Activated CD4-positive, alpha-beta T cell treated with anti-CD3 and anti-CD28 coated beads, Interleukin-2, Interleukin-6, amounts not matched to agents 100 ng/mL and 50 ng/mL, durations not matched to agents 16 hours and 8 hours (primary cell): ENCODE results near the gene C1QTNF5.

Experiments used
- DNase-seq: peaks from one replicate; pipeline ENCODE4 v3.0.0-alpha.2; 2020

C1QTNF5 gene

DNA sequence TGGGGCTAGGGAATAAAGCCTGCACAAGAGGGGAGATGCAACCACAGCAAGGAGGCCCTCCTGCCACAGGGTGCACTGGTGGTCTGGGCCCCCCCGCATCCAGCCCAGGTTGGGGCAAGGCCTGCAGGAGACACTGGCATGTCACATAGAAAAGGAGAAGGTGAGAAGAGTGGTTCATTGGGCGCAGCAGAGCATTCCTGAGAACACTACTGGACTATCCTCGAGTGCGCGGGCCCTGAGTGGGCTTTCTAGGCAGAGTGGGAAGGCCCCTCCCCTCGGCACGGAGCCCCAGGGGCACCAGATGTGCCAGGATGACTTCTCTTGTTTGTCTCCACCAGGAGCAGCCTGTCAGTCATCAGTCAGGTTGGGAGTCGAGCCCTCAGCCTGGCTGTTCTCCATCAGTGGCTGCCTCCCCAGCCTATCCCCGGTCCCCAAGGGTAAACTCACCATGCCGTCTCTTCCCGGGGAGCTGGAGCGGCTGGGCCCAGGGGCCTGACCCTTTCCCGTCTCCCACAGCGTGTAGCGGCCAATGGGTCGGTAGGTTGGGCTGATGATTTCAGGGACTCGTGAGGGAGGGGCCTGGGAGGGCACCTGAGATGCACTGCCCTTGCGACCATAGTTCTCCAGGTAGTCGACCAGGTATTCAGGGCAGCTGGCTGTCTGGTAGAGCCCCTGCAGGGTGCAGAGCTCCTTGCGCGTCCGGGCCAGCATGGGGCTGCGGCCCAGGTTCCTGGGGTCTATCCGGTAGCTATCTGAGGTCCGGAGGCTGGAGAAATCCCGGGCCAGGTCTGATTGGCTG is 31.8 kb upstream of the C1QTNF5 start:
- no peak for DNase-seq

DNA sequence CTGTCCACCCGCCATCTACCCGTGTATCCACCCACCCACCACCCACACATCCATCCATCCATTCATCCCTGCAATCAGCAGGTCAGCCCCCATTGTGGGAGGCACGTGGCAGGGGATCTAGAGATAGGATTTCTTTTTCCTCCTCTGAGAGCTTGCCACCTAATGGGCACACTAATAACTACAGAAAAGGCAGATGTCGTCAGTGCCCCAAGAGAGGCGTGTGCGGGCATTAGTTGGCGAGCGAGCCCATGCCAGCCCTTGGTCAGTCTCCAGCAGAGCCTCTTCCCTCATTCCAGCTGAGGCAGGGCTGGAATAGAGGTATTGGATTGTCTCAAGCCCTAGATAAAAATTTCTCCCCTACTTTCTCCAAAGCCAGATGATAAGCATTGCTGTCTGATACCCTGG is 31.1 kb upstream of the C1QTNF5 start:
- DNase-seq, result no peak

DNA sequence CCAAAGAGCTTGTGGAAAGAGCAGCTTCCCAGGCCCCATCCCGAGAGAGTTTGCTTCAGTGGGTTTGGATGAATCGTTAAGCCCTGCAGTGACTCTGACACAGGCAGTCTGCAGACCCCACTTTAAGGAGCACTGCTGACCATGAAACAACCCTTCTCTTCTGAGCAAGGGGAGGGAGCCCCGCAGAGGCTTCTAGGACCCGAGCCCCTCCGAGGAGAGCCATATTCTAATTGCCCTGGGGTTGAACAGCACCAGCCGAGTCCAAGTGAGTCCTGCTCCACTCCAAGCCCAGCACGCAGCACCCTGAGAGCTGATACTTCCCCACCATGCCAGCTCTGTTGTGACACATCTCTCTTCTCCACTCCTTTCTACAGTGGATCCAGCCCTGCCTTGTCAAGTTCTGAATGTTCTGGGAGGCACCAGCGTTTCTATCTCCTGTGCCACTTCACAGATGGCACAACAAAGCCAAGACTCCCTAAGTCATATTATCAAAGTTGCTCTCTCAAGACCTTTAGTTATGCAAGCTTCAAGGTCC is 30.5 kb upstream of the C1QTNF5 start:
- DNase-seq, result no peak

DNA sequence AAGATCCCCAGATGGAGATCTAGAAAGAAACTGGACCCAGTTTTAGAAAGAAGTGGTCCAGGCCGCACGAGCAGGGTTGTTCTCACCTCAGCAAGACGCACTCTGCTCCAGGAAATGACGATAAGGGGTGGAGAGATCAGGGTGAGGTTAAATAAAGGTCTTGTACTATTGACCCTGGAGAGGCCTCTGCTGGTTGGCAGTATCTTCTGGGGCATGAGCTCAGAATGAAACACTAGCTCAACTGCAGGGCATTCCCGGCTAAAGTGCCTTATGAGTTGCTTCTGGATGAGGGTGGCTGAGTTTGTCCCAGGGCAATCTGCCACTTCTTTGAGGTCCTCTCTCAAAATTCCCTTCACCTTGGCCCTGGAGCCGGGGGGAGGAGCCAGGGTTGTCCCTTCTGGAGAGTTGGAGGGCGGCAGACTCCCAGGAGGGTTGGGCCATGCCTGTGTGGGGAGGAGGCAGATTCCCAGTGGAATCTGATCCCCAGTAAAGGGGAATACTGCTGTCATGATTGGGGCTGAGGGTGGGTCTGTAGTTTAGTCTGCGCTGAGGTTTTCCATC is 29.9 kb upstream of the C1QTNF5 start:
- DNase-seq, result no peak

DNA sequence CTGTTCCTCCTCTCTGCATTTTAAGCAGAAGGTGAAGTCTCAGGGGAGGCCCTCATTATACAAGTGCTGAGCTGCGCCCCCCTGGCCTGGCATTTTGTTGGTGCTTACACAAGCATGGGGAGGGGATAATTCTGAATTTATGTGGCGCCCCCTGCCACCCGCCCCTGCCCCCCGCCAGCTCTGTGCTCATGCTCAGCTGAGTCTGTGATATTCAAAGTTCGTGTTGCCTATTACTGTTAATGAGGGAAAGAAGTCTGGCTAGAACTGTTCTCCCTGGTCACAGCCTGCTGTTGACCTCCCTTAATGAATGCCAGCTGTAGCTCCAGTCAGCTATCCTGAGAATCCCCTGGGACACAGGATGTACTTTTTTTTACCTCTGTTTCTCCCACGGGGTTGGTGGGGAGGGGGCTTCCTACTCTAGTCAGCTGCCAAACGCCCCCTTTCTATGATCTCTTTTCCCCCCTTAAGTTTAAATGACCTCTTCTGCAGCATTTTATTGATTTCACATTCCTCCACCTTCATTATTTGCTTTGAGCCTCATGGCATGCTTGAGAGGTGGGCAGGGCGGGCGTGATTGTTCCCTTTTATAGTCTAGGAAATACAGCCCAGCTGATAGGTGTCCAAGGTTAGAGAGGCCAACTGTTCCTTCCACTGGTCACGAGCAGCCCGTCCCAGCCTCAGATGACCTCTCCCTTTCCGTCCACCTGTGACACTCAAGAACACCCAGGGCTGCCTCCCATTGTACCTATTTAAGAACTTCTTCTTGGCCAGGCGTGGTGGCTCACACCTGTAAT is 28.6 kb upstream of the C1QTNF5 start:
- no peak for DNase-seq

DNA sequence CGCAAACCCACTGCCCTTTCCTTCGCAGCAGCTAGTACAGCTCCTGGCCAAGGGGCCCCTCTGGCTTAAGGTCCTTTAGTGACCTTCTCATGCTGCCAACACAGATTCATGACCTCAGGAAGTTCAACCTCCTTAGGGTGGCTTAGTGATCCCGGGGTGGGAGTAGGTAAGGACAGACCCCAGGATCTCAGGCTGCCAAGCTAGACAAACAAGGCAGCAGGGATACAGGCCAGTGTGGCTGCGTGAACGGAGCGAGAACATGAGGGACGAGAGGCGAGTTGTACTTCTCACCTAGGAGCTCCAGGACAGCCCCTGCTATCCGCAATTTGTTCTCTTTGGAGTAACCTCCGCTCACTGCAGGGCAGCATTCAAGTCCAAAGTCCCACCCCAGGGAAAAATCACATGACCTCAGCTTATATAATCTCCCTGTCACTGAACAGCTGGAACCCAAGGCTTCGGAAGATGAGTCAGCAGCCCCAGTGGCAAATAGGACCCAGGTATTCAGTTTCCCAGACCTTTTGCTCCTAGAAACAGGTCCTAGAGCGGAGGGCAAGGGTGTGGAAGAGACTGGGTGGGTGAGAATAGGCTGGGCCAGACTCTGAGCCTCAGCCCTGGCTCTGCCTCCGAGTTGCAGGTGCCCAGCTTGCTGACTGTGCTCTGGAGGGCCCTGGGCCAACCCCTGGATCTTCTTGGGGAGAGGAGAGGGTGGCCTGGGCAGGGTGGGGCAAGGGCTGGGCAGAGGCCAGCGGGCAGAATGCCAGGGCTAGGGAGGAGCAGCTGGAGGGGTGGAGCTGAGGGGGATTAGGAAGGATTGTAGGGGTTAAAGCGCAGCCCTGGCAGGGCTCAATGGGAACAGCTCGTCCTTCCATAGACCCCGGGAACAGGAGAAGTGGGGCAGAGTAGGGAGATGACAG is 27.7 kb upstream of the C1QTNF5 start:
- no peak for DNase-seq

DNA sequence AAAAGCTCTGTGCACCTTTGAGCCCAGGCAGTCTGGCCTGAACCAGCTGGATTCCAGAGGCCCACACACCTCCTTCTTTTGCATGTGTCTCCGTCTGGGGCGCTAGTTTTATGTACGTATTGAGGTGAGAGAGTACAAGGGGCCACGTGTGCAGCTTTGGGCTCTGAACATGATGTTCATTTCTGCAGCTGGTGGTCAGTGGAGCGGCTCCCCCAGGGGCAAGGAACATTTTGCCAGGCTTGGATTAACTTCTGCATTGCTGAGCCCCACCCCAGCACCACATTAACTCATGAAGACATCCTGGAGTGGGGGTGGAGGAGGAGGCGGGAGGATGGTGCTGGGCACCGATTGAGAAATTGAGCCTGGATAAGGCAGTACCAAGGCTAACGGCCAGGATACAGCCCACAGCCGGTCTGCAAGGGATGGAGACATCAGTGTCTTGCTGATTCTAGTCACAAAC is 27.0 kb upstream of the C1QTNF5 start:
- DNase-seq, result no peak

DNA sequence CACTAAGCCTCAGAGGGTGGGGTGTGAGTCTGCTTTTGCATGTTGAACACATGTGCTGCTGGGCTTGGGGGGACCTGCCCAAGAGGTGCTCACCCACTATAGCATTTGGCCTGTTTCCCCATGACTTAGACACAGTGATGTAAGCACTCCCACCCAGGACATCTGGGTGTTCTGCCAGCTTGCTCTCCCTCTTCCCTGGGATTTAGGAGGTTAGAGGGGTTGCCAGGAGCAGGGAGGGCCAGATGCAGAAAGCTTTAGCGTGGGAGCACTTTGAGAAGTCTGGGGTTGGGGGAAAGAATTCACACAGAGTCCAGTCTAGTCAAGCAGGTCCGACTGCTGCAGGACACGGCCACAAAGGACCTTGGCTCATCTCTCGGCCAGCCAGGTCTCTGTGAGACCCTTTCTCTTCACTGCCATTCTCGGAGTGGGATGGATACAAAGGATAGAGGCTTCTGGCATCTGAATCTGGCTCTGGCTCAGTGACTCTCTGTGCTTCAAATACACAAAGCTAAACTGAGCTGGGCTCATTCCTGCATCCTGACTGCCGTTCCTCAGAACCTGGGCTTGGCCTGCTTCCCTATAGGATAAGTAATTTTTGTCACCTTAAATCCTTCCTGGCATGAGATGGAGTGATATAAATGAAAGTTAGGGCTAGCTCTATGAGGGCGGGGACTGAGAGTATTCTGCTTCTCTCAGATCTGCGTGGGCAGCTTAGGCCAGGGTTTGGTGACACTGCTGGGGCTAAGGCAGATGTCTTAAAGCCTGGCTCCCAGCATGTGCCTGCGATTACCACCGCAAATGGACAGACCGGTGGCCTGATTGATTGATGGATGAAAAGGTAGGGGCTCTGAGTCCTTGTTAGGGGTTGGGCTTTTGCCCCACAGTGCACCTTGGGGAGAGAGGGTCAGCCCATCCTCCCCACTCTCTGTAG is 26.3 kb upstream of the C1QTNF5 start:
- no peak for DNase-seq

DNA sequence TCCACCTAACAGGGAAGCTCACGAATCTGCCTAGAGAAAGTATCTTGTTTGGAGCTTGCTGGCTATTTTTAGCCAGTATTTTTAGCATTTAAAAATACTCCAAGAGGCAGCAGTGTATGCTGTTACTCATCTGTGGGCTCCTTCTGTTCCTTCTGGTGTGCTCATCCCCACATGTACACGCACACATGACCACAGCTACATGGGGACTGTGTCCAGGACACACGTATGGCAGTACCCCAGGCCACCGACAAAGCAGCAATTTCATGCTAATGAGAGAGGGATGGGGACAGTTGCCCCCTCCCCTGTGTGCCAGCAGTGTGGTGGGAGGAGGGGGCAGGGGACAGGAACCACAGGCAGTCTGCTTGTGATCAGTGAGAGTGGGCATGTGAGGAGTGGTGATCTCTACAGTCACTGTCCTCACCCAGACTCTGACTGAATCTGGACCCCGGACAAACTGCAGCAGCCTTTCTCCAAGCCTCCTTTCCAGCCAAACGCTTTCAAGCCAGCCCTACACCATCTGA is 24.4 kb upstream of the C1QTNF5 start:
- DNase-seq, result no peak

DNA sequence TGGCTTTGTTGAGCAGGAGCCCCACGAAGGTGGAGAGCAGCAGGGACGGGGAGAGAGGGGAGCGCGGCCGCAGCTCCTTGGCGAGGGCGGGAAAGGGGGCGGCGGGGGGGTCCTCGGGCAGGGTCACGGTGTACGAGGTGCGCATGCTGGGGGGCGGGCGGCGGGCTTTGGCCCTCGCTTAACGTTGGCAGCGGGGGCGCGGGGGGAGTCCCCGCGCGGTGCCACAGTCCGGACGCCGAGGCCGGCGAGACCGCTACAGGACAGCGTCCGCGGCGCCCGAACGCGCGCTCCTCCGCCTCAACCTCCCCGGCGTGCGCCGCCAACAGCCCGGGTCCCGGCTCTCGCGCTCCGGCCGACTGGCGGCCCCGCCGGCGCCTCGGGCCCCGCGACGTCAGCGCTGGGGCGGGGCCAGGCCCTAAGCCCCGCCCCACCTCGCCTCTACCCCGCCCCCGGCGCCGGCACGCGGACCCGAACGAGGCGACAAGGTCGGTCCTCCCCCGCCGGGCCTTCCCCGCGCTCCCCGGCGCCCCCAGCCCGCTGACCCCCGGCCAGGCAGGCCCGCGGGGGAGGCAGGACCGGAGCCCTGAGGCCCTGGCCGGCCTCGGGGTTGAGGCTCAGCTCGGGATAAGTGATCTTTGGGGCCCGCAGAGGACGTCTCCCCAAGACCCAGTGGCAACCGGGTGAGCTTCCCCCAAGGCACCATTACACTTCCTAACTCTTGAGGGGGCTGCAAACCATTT is 23.3 kb upstream of the C1QTNF5 start:
- peak; percentile 63 for DNase-seq

DNA sequence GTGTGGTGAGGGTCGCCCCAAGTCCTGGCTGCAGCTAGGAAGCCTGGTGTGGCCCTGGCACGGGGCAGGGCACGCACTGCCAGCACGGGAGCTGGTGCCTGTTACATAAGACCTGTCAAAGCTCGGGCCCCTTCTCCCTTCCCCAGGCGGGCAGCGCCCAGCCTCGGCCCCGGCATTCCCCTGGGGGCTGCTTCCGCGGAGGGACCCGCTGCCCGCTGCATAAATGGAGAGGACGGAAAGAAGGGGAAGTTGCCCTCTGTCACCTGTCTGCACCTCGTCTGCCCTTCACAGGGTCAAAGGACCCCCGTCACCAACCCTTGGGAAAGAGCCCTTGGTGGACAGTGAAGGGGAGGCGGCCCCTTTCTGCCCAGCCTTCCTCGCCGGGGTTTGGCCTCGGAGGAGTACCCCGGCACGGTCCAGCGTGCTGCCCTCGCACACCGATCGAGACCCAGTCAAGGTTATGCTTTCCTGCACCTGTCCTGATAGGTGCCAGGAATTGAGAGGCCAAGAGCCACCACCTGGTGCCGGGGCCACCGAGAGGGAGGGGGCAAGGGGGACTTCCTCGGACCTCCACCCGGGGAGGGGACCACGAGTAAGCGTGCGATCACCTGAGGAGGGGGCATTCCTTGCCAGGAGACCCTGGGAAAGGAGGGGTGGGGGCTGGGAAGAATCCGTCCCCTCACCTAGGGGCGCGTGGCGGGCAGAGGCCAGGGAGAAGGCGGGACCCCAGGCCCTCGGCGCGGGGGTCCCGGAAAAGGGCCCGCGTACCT is 22.6 kb upstream of the C1QTNF5 start:
- no peak for DNase-seq

DNA sequence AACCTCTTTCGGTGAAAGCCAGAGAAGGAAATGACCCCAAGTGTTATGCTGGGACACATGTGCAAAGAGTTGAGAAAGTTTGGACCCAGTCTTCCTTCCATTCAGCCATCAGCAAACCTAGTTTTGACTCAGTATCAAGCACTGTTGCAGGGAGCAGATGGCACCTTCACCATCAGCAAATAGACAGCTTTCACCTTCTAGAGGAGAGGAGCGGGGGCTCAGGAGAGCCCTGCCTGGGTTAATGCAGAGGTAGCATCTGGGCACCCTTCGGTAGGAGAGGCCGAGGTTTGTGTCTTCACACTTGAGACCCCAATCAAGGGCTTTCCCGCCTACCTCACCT is 22.0 kb upstream of the C1QTNF5 start:
- DNase-seq, result no peak

DNA sequence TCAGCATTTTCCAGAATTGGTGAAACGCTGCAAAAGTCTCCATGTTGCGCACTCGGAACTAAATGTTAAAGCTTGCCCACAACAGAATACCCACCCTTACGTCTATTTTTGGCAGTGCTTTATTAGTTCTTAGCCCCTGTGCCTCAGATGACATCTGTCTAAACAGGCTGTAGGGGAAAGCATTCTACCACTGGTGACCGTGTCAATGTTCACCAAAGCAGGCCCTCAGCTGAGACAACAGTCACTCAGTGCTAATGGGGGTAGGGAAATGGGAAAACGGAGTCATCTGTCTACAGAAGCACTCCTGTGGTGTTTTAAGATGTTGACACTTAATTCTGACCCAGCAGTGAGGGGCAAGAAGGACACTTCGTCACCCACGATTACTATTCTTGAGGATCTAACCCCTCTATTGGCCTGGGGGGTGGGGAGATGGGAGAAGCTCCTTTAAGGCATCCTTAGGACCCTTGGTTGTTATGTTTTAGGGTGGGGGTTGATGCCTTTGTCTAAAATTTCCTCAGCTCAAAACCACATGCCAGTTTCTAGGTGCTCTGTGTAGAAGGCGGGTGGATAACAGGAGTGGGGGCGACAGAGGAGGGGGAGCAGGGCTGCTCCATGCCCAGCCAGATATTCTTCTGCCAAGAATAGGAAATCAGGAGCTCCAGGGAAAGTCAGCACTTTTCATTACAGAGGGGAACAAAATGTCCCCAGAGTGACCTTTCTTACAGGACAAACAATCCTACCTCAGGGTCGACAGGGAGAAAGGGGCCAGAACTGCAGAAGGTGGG is 21.4 kb upstream of the C1QTNF5 start:
- DNase-seq, result no peak

DNA sequence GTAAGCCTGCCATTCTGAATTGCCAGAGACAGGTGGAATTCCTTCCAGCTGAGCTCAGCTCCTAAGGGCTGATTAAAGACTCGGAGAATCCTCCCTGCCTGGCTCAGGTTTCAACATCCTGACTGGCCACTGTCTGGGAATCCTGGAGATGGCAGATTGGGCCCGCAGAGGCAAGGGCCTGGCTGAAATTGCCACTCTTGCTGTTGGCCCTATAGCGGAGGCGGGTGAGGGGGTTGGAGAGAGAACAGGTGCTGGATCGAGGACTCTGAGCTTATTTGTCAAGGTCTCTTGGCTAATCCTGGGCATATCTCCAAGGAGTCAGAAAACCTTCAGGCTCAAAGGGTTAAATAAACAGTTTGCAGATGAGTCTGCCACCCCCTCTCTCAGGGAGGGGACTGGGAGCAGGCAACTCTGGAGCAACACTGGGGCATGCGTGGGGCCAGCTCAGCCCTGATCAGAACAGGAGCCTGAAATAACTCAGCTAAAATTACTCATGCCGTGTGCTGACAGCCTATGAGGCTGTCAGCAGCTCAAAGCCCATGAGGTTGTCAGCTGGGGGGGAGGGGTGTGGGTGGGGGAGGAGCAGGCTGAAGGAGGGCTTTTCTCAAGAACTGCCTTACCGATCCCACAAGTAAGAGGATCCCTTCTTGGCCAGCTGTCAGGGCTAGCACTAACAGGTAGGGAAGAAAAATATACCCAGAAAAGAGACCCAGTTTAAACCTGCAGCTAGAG is 20.5 kb upstream of the C1QTNF5 start:
- peak; percentile 73 for DNase-seq

DNA sequence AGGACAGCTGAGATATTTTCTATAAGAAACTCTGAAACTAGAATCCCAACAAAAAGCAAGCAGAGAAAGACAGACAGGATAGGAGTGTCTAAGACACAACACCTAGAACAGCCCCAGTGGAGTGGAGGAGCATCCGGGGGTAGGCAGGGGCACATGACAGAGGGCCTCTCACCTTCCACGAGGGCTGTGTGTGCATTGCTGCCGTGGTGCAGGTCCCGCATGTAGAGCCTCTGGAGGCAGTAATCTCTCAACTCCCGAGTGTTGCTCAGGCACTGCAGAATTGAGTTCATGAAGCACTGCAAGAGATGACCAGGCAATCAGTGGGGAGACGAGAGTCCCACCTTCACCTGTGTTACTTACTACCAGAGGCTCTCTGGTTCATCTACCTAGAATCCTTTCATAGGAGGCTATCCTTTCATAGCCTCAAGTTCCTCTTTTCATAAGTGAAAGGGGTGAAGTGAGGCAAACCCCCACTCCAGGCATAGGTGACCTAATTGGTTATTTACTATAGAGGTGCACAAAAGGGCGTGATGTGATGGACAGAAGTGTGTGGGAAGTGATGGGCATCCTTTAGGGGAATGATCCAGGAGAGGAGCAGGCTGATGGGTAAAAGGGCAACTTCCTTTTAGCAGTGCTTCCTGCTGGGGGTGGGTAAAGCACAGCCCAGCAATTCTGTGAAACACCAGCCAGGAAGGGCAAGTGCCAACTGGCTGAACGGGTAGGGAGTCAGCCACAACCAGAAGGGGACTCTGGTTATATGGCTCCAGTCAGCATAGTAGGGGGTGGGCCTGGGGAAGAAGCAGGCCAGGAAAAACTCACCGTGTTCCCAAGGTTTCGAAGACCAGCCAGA is 18.9 kb upstream of the C1QTNF5 start:
- DNase-seq, result no peak

DNA sequence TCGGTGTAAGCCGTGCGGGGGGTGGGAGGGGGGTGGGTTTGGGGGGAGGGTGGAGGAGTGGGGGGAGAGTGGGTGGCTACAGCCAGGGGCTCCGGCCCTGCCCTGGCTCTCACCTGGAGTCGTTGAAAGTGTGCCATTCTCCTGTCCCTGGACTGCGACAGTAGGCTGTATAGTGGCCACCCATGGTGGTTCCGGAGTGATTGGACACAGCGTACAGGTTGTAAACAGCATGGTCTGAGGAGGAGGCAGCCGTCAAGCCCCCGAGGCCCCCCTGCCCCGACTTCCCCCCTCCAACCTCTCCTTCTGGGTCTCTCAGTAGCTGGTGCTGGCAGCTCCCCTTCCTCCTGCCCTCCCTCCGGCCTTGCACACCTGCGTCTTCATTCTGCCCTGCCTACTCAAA is 16.4 kb upstream of the C1QTNF5 start:
- DNase-seq, result no peak
